ENCODE data around the gene UCN2.

DNA sequence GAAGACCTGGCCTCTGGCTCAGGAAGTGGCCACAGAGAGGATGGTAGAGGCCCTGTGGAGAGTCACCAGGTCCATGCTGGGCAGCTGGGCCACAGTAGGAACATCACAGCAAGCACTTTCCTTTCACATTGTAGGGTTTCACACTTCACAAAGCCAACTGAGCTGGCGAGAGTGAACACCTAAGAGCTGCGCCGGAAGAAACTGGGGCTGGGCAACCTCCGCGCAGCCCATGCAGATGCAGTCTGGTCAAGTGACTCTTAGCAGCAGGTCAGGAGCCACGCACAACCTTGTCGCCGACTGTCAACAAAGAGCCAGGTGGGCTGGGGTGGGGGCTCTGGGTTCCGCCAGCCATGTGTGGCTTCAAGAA is 44.3 kb downstream of the UCN2 start:
- no peak for TF ChIP-seq ZNF671 (CRISPR knock-in tag; IDR thresholded peaks at IDR 0.05)
- no peak for TF ChIP-seq SMAD3 (CRISPR knock-in tag; IDR thresholded peaks at IDR 0.05; ENCODE audit: borderline replicate concordance)
- TF ChIP-seq, protein P1, sequence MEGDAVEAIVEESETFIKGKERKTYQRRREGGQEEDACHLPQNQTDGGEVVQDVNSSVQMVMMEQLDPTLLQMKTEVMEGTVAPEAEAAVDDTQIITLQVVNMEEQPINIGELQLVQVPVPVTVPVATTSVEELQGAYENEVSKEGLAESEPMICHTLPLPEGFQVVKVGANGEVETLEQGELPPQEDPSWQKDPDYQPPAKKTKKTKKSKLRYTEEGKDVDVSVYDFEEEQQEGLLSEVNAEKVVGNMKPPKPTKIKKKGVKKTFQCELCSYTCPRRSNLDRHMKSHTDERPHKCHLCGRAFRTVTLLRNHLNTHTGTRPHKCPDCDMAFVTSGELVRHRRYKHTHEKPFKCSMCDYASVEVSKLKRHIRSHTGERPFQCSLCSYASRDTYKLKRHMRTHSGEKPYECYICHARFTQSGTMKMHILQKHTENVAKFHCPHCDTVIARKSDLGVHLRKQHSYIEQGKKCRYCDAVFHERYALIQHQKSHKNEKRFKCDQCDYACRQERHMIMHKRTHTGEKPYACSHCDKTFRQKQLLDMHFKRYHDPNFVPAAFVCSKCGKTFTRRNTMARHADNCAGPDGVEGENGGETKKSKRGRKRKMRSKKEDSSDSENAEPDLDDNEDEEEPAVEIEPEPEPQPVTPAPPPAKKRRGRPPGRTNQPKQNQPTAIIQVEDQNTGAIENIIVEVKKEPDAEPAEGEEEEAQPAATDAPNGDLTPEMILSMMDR (IDR thresholded peaks at IDR 0.05) = no peak
- no peak for TF ChIP-seq ELF4 (CRISPR knock-in tag; IDR thresholded peaks at IDR 0.05; ENCODE audit: low read depth)
- TF ChIP-seq ZNF121 (CRISPR knock-in tag; IDR thresholded peaks at IDR 0.05) = no peak
- TF ChIP-seq ATF1 (CRISPR knock-in tag; IDR thresholded peaks at IDR 0.05) = no peak
